Measurements from ENCODE around the gene TRAF3.

Gene TRAF3, protein sequence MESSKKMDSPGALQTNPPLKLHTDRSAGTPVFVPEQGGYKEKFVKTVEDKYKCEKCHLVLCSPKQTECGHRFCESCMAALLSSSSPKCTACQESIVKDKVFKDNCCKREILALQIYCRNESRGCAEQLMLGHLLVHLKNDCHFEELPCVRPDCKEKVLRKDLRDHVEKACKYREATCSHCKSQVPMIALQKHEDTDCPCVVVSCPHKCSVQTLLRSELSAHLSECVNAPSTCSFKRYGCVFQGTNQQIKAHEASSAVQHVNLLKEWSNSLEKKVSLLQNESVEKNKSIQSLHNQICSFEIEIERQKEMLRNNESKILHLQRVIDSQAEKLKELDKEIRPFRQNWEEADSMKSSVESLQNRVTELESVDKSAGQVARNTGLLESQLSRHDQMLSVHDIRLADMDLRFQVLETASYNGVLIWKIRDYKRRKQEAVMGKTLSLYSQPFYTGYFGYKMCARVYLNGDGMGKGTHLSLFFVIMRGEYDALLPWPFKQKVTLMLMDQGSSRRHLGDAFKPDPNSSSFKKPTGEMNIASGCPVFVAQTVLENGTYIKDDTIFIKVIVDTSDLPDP

GRCh38 chr14:102776761-102777710 is at the start of gene TRAF3:
Gene TRAF3, plus strand, starts transcription at chr14:102777449. Its CDS starts 92,753 bp downstream, at chr14:102870202.
- peak within 1 kb of the TSS; percentile 63 for H3K4me3 ChIP-seq (replicated peaks; ENCODE audit: low read depth, low read length)
- peak; percentile 79 for DNase-seq (ENCODE audit: low read depth)

DNA sequence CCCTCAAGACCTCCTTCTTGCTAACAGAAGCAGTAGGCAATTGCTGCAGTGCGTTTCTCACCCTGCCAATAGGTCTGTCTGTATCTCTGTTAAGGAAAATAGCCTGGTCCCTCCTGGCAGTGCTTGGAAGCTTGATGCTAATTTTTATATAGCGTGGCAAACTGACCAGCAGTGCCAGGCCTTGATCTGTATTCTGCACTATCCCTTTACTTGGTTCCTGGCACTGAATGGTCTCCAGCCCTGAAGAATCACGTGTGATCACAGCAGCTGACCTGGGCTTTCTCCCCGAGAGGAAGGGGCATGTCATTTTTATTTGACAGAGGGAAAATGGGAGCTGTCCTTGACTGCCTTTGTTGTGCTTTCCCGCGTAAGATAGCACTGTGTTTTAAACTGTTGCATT is 48.7 kb upstream of the TRAF3 start:
- DNase-seq (ENCODE audit: low read depth) = no peak
- TF ChIP-seq CTCF (IDR thresholded peaks at IDR 0.05; ENCODE audit: low read length, missing control alignments) = no peak
- no peak overlapping the region for H3K4me3 ChIP-seq (replicated peaks; ENCODE audit: low read depth, low read length)

More at GRCh38 chr14:102776761-102777710, at the start of gene TRAF3:
- no peak for TF ChIP-seq CTCF (IDR thresholded peaks at IDR 0.05; ENCODE audit: low read length, missing control alignments)

- TF ChIP-seq CTCF (IDR thresholded peaks at IDR 0.05; ENCODE audit: low read length, missing control alignments) = no peak
- H3K4me3 ChIP-seq (replicated peaks; ENCODE audit: low read depth, low read length) = no peak overlapping the region
- no peak for DNase-seq (ENCODE audit: low read depth)
Measured at GRCh38 chr14:102729268-102729667, 48.0 kb upstream of the TRAF3 start.

- no peak for TF ChIP-seq CTCF (IDR thresholded peaks at IDR 0.05; ENCODE audit: low read length, missing control alignments)
- no peak overlapping the region for H3K4me3 ChIP-seq (replicated peaks; ENCODE audit: low read depth, low read length)
- no peak for DNase-seq (ENCODE audit: low read depth)
Measured at GRCh38 chr14:102729825-102730224, 47.4 kb upstream of the TRAF3 start.

- no peak for TF ChIP-seq CTCF (IDR thresholded peaks at IDR 0.05; ENCODE audit: low read length, missing control alignments)
- H3K4me3 ChIP-seq (replicated peaks; ENCODE audit: low read depth, low read length) = no peak overlapping the region
- no peak for DNase-seq (ENCODE audit: low read depth)
Measured at GRCh38 chr14:102731101-102731870, 46.0 kb upstream of the TRAF3 start.

All from fibroblast of pulmonary artery (primary cell).